HG02852 (cell line): ENCODE measurements around the gene KRT78.

Source experiments
- ATAC-seq: cut with Tn5 transposase; IDR thresholded peaks from one replicate; pipeline ENCODE4 v1.9.1; 2021; ENCODE audit warnings: mild to moderate bottlenecking, moderate library complexity; ENCODE audit not compliant: unreplicated experiment

KRT78 gene

GRCh38 chr12:52826611-52827498, 21.9 kb downstream of the KRT78 start:
- no peak for ATAC-seq

DNA sequence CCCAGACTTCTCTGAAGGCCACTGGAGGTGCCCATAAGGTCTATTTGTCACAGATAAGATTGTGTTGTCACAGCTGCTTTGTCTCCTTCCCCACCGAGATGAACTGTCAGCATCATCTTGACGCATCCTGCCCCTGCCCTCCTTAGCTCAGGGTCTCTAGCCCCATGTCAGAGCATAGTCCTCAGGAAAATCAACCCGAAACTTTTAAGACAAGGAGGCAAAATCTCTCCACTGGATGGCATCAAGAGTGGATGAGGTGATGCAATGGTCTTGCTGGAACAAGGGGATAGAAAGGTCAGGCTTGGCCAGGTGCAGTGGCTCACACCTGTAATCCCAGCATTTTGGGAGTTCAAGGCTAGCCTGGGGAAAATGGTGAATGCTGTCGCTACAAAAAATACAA, 22.8 kb downstream of the KRT78 start:
- ATAC-seq: no peak

GRCh38 chr12:52824741-52825410, 23.9 kb downstream of the KRT78 start:
- ATAC-seq: no peak

GRCh38 chr12:52823761-52824450, 24.9 kb downstream of the KRT78 start:
- no peak for ATAC-seq

GRCh38 chr12:52822771-52823510, 25.9 kb downstream of the KRT78 start:
- ATAC-seq: no peak

- no peak for ATAC-seq
These were observed 26.8 kb downstream of the KRT78 start for GRCh38 chr12:52821826-52822660.

DNA sequence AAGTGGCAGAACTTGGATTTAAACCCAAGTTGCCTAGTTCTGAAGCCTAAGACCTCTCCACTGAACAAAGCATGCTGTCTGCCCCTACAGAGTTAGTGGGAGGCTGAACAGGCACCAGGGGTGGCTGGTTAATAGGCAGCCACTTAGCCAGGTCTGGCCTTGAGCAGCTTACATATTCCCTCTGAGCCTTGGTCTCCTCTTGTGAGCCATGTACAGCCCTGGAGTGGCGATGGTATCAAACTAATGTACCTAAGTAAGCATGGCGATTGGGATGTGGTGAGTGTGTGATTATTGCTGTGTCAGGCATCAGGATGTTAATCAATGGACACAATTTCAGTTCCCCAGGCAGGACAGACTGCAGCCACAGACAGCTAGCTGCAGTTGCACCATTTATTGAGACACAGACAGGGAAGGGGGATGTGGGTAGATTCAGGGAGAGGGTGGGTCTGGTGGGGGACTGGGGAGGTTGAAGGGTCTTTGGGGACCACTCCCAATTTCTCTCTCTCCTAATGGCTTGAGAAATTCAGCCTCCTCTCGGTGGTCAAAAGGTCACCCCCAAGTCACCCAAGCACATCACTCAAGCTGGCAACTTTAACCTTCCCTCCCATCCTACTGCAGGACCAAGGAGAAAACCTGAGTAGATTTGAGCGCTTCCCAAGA, 27.6 kb downstream of the KRT78 start:
- ATAC-seq: no peak

GRCh38 chr12:52820521-52820920, 28.3 kb downstream of the KRT78 start:
- ATAC-seq: no peak

DNA sequence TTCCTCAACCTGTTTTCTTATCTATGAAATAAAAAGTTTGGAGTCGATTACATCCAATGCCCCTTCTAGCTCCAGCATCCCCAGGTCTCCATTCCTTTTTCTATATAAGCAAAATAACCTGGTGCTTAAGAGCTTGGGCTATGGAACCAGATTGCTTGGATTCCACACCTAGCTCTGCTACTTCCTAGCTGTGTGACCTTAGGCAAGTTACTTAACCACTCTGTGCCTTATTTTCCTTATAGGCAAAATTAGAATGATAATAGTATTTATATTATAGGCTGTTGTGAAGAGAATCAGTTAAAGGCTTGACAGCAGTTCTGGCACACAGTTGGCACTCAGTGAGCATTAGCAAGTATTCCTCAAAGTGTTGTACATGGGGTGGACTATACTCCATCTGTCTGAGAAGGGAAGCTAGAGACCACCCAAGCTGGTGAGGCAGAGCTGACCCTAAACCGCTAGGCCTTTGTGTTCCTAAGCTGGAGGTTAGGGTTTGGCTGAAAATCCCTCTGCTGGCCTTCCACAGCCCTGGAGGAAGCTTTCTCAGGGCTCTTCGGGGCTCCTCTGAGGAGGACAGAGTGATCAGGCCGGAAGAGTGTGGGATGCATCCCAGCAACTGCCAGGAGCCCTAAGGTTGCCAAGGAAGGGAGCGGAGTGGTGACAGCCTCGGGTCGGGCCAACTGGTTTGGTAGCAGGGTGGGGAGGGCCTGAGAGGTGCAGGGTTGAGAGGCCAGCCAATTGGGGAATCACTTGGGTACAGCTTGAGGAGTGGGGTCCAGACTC, 28.9 kb downstream of the KRT78 start:
- ATAC-seq: no peak

GRCh38 chr12:52818887-52819420, 29.8 kb downstream of the KRT78 start:
- no peak for ATAC-seq

DNA sequence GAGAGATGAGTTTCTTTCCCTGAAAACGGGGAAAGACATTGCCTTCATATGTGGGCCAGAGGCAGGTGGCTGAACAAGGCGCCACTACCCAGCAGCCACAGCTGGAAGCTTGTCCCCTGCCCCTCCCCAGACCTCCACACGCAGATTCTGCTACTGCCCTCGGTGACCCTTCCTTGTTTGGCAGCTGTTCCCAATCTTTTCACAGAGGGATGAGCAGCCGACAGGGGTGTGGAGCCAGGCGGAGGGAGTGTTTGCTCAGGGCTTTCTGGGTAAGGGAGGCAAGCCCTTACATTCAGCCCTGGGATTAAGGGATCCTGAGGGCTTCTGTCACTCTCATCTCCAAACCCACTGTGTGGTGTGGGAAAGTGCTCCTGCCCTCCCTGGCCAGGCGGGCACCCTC, 30.4 kb downstream of the KRT78 start:
- no peak for ATAC-seq

- no peak for ATAC-seq
These were observed 31.0 kb downstream of the KRT78 start for GRCh38 chr12:52817699-52818238.

DNA sequence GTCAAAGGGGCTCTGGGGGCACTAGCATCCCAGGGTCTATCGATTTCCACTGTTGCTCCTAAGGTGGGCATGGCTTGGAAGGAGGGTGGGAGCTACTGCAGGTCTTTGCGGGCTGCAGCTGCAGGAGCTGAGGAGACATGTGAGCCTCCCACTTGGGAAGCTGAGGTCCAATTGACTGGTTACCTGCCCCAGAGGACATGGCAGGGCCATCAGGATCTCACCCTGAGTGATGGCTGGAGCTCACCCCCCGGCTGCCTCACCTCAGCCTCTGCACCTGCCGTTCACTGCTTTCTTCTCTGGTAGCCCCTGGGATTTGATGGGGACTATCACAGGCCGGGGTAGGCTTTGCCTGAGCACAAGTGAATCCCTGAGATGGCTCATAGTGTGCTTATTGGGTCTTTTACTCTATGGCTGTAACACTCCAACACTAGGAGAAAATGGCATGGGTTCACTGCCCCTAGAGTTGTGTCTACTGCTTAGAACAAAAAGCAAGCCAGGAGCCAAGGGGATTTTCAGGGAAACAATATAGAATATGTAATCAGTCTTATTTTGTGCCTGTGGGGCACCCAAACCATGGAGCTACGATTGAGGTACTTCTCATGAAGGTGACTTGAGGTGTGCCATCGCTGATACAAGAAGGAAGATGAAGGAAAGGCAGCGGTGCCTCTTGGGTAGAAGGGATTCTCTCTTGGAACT, 31.6 kb downstream of the KRT78 start:
- no peak for ATAC-seq

- ATAC-seq: no peak
These were observed 32.9 kb downstream of the KRT78 start for GRCh38 chr12:52815676-52816588.

GRCh38 chr12:52815161-52815560, 33.6 kb downstream of the KRT78 start:
- ATAC-seq: no peak

- no peak for ATAC-seq
These were observed 34.1 kb downstream of the KRT78 start for GRCh38 chr12:52814710-52815155.
